ENCODE measurements around the gene SLC12A7.

SLC12A7 gene

GRCh38 chr5:1014346-1014745 lies 97.5 kb downstream of the SLC12A7 start:
- DNase-seq, result no peak

DNA sequence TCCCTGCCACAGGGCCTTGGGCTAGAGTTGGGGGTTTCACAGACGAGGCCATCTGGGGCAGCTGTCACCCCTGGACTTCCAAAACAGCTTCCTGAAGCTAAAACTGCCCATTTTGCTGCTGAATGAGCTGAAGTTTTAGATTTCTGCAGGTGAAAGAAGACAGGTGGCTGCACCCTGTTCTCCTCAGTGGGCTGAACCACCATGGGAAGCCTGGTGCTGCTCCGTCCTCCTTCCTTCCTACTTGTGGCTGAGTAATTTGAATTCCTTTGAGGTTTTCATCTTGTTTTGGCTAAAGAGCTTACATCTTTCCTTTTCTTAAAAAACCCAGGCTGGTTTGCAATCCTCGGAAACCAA lies 97.9 kb downstream of the SLC12A7 start:
- DNase-seq, result no peak

- DNase-seq, result no peak
Observed at GRCh38 chr5:1013238-1013947, 98.5 kb downstream of the SLC12A7 start.

DNA sequence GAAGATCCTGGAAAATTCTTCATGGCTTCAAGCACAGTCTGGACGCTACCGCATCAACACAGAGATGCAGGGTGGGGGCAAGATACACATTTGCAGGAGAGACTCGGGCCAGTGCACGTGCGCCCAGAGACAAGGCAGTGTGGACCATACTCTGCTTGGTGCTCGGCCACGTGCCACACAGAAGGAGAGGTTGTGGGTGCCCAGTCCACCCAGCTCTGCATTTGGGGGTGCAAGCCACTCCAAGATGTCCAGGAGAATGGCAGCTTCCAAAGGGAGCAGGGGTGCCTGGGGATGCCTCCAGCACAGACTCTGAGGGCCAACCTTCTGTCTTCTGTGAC lies 99.0 kb downstream of the SLC12A7 start:
- no peak for DNase-seq

GRCh38 chr5:1012313-1012841 lies 99.5 kb downstream of the SLC12A7 start:
- DNase-seq, result no peak

- DNase-seq, result no peak
Observed at GRCh38 chr5:1011741-1012312, 100.0 kb downstream of the SLC12A7 start.

DNA sequence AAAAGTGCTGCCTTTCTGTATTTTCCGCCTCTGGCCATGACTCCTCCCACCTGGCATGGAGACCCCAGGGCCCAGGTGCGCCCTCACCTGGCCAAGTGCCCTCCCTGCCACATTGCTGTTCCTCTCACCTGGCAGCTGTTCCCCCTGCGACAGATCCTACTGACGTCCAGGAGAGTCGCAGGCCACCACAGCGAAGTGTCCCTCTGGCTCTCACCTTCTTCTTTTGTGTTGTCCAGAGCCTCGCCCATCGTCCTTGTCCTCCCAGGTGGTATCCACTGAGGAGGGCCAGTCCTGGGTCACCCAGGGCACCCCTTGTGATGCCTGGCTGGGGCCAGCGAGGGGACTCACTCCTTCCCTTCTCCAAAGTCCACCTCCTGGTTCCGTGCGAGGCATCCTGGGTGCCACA lies 100.6 kb downstream of the SLC12A7 start:
- no peak for DNase-seq

DNA sequence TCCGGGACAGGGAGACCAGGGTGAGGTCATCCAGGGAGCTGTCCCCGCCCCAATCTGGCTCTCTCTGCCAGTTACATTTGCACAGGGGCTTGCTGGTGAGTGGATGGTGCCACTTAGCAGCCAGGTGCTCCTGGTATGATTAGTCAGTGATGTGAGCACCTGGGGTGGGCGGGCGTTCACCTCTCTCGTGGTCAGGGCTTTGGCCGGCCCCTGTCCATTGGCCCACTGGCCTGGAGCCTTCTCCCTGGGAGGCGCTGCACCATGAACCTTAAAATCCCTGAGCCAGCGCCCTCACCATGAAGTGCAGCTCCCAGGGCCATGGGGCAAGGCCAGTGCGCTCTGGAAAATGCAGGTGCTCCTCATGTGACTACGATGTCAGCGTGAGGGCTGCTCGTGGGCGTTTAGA lies 101.2 kb downstream of the SLC12A7 start:
- DNase-seq, result no peak

- DNase-seq, result no peak
Observed at GRCh38 chr5:1010181-1010510, 101.7 kb downstream of the SLC12A7 start.

GRCh38 chr5:1009359-1010180 lies 102.3 kb downstream of the SLC12A7 start:
- no peak for DNase-seq

DNA sequence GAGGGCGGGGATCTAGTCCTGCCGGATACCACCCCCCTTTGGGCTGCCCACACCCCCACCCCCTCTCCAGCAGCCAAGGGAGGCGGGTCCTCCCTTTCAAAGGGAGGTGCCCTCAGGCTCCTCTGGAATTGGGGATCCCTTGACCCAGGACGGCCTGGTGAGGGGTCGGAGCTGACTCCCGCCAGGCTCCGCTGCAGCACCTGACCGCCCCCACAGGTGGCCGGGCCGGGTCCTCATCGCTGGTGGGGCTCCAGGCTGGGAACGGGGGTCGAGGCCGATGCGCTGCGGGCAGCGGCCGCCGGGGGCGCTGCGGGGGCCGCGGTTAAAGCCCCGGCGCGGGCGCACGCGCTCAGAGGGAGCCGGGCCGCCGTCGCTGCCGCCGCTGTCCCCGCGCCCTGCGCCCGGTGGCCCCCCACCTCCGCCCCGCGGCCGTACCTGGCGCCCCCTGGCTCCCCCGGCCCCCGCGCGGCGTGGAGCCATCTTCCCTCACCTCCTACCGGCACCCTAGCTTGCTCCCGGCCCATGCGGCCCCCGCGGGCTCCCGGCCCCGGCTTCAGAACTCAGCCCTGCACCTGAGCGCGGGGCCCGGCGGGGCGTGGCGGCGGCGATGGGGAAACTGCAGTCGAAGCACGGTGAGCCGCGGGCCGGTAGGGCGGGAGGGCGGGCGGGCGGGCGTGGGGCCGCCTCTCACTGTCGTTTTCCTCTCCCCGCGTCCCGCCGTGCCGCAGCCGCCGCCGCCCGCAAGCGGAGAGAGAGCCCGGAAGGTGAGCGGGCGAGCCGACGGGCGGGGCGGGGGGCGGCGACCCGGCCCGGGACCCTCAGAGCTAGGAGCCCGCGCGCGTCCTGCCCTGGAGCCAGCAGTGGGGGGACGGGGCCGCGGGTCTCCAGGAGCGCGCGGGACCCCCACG lies 103.2 kb downstream of the SLC12A7 start, which contains the start of gene NKD2:
NKD2 (plus strand) TSS at position 352 of the 908 bp plus-strand sequence; CDS start at position 608, 256 bp downstream.
- no peak for DNase-seq

DNA sequence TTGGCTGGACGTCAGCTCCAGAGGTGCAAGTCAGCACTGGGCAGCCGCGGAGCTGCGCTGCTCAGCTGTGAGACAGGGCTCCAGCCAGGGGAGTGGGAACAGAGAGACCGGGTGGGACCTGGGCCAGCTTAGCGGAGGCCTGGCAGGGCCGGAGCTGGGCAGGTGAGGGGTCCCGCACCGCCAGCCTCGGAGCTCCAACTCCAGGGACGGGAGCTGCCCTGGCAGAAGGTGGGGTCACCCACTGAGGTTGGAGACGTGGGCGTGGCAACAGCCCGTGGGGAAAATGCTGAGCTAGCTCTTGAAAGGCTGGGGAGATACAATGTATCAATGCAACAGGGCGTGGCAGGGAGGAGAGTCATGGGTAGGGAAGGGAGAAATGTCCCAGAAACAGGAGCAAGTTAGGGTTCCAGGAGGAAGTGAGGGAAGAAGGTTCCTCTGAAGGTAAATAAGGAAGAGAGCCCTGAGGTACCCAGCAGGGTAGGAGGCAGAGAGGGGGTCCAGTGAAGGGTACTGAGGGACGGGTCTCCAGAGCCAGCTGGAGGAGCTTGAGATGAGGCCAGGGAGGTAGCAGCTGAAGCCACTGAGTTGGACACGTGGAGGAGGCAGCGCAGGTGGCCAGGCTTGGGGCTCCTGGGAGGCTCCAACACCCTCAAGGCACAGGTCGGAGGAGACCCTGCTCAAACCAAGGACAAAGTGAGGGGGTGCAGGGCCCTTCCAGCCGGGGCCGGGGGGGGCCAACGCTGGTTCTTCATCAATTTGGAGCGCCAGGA lies 104.0 kb downstream of the SLC12A7 start:
- no peak for DNase-seq

DNA sequence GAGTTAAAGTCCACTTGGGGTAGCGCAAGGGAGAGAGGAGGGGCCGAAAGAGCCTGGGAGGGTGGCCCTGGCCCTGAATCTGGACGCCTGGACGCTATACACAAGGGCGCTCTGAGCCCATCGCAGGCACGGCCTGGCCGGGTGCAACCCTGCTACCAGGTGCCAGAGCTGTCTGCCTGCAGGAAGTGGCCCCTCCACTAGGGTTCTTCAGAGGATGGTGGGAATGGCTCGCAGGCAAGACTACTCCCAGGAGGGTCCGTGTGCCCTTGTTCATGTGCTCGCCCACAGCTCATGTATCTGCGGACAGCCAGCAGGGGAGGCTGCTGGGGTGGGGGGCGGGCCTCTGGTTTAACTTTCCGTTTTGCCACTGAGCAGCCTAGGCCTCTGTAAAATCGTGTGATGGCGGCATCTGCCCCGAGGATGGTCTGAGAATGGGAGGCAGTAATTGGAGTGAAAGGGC lies 104.6 kb downstream of the SLC12A7 start:
- DNase-seq, result no peak

DNA sequence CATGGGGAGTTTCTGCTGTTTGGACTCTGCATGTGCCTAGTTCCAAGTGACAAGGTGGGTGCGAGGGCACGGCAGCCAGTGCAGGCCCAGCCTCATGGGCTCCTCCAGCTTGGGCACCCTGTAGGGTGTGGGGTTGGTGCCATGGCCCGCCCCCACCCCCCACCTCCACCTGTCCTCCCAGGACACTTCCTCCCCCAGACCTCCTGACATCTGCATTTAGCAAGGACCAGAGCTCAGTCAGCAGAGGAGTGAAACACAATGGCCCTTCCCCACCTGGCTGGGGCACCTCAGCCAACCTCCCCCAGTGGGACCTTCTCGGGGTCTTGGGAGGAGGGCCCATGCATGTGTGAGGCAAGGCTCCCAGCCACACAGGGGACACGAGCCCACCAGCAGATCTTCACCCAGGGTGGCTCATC lies 105.2 kb downstream of the SLC12A7 start:
- no peak for DNase-seq

DNA sequence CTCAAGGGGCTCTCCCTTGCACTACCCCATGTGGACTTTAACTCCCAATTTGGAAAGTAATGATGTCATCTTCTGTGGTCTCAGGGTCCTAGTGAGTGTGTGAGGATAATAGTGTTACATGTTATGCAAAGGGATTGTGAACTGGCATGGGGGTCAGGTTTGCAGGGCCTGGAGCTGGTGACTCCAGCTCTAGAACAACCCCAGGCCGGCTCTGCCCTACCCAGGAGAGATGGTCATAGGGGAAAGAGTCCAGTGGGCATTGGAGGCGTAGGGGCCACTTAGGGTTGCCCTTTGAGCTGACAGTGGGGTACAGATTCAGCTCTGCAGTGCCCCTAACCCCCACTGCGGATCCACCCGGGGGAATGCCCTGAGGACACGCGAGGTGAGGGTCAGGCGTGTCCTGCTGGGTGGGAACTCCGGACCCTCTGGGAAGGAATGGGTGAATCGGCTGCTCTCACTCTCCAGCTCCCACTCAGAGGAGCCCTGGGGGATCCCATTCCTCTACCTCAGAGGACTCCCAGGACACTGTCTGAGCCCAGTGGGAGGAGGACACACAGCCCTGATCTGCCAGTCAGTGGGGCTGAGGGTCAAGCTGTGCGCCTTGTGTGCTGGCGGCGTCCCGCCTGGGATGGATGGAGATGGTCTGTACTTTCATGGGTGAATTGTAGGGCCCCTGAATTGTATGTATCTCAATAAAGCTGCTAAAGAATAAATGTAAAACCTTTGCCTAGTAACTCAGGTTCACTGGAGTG lies 105.8 kb downstream of the SLC12A7 start:
- no peak for DNase-seq

GRCh38 chr5:1005249-1005851 lies 106.5 kb downstream of the SLC12A7 start:
- DNase-seq, result no peak

GRCh38 chr5:1004461-1005248 lies 107.2 kb downstream of the SLC12A7 start:
- no peak for DNase-seq

- DNase-seq, result peak; percentile 87
Observed at GRCh38 chr5:1003296-1003937, 108.4 kb downstream of the SLC12A7 start.

- DNase-seq, result peak; percentile 19
Observed at GRCh38 chr5:1002836-1003235, 109.0 kb downstream of the SLC12A7 start.

DNA sequence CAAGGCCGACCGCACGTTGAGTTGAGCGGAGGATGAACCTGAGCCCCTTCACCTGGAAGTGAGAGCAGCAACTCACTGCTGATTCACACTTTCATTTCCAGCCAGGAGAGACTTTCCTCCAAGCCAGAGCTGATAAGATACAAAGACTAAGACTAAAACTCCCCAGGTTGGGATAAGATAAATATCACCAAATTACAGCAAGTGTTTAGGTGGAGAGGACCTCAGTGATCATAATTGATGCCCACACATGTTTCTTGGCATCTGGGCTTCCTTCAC lies 109.7 kb downstream of the SLC12A7 start:
- DNase-seq, result no peak

All from DMS79 (cell line).